WI38 (cell line): ENCODE data around the gene UBR2.
"Not testable (repeated sequence)": the region's sequence is repeated elsewhere in the genome, so short reads cannot be mapped to it uniquely, and the experiment has no call there.

ENCODE experiments used
- H3K4me3 ChIP-seq: 2 replicates; pipeline ENCODE4 v1.5.1; 2011; ENCODE audit warnings: low read depth, mild to moderate bottlenecking, control low read depth, low read length
- CTCF ChIP-seq: IDR thresholded peaks from 2 replicates; pipeline ENCODE4 v1.5.1; 2012; ENCODE audit warnings: low read depth, mild to moderate bottlenecking, control low read depth, low read length

The UBR2 gene

GRCh38 chr6:42604150-42604549, 40.3 kb downstream of the UBR2 start:
- no peak for TF ChIP-seq CTCF
- H3K4me3 ChIP-seq = no peak overlapping the region

GRCh38 chr6:42604699-42605098, 40.9 kb downstream of the UBR2 start:
- H3K4me3 ChIP-seq = not testable (repeated sequence)

- TF ChIP-seq CTCF = no peak
- no peak overlapping the region for H3K4me3 ChIP-seq
Observed at GRCh38 chr6:42610416-42610815, 46.6 kb downstream of the UBR2 start.

- H3K4me3 ChIP-seq = no peak overlapping the region
- no peak for TF ChIP-seq CTCF
Observed at GRCh38 chr6:42615518-42615917, 51.7 kb downstream of the UBR2 start.

- TF ChIP-seq CTCF = no peak
- H3K4me3 ChIP-seq = no peak overlapping the region
Observed at GRCh38 chr6:42616716-42617115, 52.9 kb downstream of the UBR2 start.

- TF ChIP-seq CTCF = no peak
- no peak overlapping the region for H3K4me3 ChIP-seq
Observed at GRCh38 chr6:42618105-42618504, 54.3 kb downstream of the UBR2 start.

GRCh38 chr6:42618686-42619085, 54.9 kb downstream of the UBR2 start:
- H3K4me3 ChIP-seq = no peak overlapping the region
- no peak for TF ChIP-seq CTCF

GRCh38 chr6:42619963-42620362, 56.1 kb downstream of the UBR2 start:
- H3K4me3 ChIP-seq = no peak overlapping the region
- TF ChIP-seq CTCF = no peak
